ENCODE results near the gene MAGI1.

Gene MAGI1

DNA sequence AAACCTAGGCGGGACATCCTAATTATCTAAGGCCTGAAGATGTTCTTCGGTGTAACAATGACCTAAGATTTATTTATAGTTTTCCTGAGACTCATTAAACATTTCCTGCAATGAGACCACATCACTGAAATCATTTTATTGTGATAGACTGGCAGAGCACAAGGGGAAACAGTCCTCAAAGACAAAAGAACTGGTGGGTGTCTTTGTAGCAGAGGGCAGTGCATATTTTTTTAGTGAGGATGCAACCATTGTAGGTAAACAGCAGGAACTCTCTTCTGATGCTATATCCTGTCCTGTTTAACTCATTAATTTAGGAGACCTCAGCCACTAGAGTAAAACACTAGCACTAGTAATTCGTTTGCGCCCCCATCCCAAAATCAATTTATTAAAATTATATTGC, 100.0 kb downstream of the MAGI1 start:
- no peak for DNase-seq

DNA sequence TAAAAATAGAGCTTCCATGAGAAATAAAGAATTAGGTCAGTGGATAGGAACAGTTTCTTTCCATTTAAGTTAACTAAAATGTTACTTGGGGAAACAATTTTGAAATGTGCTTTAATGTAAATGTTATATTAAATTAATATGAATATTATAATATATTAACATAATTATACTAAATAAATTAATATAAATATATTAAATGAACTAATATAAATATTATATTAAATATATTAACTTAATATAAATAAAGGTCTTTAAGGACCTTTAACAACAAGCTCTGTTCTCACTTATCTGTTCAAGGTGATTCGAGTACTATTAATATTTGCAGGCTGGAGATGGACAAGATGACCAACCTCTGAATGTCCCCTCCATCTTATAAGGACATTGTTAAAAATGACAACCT, 100.6 kb downstream of the MAGI1 start:
- no peak for DNase-seq

DNA sequence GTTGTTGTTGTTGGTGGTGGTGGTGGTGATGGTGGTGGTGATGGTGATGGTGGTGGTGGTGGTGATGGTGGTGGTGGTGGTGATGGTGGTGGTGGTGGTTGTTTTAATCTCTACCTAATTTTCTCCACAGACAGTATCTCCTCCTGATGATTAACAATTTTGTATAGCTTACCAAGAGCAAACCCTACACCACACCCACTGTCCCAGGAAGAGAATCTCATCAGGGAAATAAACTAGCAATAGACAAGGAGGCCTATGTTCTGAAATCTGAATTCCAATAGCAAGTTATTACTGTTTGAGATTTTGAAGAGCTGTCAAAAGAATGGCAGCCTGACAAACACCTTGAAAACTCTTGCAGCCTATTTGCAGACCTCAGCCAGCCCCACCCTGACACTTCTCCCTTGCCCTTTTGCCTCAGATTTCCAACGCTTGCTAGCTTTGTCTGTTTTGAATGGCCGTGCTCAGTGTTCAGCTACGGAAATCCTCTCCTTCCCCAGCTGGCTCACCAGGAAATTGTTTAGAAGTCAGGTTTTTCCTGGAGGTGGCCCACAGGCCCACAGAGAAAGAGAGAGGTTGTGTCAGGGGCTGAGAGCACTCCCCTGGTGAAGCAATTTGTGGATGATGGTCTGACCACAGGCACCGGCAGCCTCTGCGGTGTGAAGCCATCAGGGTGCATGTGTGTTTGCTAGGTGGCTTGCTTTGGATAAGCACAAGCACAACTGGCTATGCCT, 101.6 kb downstream of the MAGI1 start:
- DNase-seq: no peak

DNA sequence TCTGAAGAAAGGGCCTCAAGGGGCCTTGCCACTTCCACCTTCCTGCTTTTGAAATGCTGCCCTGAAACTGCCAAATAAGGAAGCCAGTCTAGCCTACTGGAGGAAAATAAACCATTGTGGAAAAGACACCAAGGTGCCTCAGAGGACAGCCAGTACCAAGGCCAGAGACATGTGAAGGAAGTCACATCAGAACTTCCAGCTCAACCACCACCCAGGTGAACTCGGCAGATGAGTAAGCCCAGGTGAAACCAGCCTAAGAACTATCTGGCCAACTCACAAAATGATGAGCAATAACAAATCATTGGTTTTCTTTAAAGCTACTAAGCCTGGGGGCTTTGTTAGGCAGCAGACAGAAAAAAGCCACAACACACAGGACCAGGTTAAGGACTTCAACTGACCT, 103.0 kb downstream of the MAGI1 start:
- DNase-seq: no peak

DNA sequence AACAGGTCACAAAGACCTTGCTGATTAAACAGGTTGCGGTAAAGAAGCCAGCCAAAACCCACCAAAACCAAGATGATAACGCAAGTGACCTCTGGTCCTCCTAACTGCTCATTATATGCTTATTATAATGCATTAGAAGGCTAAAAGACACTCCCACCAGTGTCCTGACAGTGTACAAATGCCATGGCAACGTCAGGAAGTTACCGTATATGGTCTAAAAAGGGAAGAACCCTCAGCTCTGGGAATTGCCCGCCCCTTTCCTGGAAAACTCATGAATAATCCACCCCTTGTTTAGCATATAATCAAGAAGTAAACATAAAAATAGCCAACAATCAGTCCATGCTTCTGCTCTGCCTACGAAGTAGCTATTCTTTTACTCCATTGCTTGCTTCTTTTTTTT, 108.1 kb downstream of the MAGI1 start:
- DNase-seq: no peak

DNA sequence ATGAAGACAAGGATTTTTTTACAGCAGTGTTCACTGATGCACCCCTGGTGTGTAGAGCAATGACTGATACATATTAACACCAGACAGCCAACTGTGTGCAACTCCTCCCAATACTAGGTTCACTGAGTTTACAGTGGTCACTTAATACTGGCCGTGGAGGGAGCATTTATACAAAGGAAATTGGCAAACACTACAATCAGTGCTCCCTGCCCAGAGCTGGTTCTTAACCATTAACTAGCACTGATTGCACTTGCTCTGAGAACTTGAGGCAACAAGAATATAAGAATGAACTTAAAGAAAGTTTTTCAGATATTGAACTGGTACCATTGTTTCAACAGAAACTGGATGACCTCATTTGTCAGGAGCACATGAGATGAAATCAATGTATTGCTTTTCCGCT, 110.6 kb downstream of the MAGI1 start:
- DNase-seq: no peak

DNA sequence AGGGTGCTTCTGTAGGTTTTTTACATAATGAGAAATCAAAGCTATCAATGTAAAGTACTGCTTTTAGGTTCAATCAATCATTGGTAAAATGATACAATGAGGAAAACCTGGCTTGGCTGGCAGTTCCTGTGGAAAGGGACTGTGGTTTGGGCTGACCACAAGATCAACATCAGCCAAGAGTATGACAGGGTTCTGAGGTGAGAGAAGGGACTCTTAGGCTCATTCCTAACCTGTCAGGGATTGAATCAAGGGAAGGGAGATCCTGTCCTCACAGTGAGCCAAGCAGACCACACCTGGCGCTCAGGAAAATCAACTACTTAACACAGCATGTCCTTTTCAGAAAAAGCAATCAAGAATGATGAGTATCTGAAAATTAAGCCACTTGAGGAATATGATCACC, 111.1 kb downstream of the MAGI1 start:
- no peak for DNase-seq

DNA sequence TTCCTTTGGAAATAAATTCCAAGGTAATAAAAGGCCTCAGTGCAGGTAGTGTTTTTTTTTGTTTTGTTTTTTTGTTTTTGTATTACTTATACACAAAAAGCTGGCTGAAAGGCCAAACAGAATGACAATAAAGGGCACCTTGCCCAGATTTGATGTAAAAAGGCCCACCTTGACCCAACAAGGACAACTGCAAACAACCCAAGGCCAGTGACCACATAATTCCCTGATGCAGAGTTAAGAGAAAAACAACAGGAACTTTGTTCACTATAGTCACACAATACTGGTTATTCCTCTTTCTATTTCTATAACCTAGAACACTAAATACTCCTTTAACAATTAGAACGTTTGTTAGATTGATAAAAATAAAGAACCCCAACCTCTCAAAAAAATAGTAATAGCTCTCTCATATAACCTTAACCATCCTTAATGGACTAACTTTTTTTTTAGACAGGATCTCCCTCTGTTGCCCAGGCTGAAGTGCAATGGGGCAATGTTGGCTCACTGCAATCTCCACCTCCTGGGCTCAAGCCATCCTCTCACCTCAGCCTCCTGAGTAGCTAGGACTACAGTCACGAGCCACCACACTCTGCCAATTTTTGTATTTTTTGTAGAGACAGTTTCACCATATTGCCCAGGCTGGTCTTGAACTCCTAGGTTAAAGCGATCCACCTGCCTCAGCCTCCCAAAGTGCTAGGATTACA, 113.3 kb downstream of the MAGI1 start:
- DNase-seq: no peak

DNA sequence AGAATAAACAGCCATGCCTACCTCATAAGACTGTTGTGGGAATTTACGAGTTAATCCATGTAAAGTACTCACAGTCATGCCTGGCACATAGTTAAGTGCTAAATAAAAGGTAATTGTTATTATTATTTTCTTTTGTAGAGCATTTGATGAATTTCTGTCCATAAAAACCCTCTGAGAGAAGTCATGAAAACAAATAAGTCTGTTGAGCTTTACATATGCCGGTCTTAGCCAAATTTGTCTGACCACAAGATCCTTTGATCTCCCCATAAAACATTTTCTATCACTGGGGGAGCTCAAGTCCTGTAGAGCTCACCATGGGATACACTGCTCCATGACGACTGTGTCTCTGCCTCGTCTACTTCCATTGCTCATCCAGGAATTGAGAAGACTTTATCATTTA, 114.0 kb downstream of the MAGI1 start:
- DNase-seq: no peak

DNA sequence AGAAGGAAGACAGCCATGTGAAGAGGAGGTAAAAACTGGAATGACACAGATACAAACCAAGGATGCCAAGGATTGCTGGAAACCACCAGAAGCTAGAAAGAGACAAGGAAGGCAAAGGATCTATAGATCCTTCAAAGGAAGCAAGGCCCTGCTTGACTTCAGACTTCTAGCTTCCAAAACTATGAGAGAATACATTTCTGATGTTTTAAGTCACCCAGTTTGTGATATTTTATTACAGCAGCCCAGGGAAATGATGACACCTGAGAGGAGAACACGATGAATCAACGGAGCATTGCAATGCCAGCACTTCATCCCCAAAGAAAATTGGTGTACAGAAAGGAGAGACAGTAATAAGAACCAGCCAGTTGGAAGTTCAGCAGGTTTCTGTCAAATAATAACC, 116.3 kb downstream of the MAGI1 start:
- DNase-seq: no peak

DNA sequence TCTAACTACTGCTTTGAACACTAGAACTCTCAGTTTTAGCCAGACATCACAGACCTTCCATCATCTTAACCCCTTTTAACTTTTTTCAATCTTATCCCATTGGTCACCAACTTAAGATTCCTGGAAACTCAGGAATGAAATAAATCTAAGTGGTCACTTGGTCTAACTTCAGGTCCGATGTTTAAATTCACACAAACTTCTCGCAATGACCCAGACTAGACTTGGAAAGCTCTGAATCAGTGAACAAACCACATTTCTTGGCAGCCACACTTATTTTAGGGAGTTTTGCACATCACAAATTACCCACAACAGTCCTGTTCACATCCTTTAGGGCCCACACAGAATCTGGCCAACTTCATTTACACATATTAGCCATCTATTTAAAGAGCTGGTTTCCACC, 118.9 kb downstream of the MAGI1 start:
- no peak for DNase-seq

DNA sequence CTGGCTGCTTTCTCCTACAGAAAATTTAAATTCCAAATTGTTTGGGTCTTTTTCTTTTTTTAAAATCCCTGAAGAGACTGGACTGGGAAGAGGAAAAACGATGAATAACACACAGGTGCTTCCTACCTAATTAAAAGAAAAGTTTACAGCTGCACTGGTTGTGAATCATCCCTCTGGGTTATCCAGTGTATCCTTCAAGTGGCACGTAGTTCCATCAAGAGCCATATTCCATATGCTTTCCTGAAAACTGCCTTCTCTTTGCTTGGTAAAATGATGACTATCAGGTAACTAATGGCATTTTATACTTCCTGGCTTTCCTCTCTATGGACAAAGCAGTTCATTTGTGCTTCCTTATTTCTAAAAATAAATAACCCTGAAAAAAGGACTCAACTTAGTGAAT, 123.2 kb downstream of the MAGI1 start:
- DNase-seq: no peak

DNA sequence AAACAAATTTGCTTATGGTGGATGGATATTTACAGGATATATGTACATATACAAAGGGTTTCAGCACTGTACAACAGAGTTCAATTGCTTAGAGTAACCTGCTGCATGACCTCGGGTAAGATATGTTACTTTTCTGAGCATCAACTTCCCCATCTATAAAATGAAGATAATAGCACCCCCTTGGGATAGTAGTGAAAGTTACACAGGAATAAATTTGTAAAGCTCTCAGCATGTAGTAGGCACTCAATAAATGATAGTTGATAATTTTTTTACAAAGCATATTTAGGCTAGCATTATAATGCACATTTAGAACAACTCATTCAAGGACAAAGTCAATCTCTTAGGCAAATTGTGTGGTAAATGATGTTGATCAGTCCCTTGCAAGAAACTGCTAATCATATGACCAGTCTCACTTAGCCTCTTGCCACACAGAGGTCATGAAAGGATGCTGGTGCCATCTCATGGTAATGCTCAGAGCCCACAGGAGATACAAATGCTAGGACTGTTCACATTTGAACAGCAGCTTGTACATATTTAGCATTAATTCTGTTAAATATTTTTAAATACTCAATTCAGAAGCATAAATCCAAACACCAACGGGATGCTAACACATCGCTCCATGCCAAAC, 123.9 kb downstream of the MAGI1 start:
- no peak for DNase-seq

DNA sequence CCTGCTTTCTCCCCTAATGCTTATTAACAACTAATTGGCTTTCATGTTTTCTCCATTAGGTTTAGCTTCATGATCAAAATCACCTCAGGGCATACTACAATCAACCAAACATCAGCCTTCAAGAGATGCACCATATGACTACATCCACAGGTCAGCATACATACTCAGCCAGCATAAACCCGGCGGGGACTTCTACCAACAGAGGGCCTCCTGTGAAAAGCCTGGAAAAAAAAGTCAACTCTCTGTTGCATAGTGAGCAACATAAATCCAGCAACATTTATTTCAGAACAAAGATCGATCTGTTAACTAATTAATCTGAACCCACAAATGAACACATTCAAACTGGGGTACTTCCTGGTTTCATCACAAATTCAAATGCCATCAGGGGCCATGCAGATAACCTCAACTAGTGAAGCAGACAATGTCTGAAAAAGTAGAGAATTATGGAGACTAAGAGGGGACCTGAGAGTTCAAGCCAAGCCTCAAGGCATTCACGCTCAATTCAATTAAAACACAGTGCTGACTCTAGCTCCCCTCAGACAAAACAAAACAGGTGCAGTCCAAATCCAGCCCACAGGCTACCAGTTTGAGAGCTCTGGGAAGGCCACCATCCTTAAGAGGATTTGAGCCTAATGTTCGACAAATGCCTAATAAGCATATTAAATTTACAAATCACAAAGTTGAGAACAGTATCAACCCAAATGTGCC, 124.5 kb downstream of the MAGI1 start:
- no peak for DNase-seq

DNA sequence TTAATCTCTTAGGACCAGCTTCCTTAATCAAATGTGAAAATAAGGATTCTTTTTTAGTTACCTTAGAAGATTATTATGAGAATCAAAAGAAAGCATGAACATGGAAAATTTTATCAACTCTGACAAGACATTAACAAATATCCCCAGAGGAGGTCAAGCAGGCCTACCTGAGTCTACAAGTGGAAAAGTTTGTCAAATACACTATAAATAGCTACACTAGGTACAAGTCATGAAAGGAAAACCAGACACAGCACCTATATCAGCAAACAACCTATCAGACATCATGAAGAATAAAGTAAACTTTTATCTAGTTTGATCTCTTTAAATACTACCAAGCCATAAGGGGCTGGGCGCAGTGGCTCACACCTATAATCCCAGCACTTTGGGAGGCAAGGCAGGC, 126.1 kb downstream of the MAGI1 start:
- DNase-seq: no peak

DNA sequence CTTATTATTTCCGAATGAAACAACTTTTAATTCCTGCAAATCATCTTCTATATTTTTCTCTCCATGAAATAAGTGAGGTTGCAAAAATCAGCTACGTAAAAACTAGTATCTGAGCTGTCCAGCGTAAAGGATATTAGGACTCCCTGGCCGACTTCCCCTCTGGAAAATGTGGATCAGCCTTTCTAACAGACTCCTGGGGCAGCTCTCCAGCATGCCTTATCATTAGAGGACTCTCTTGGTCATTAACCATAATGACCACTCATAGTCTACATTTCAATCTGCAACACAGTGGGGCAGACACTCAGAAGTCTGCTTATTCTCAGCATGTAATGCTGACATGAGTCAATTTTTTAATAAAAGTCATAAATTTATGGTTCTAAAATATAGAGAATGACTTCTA, 130.1 kb downstream of the MAGI1 start:
- DNase-seq: no peak

DNA sequence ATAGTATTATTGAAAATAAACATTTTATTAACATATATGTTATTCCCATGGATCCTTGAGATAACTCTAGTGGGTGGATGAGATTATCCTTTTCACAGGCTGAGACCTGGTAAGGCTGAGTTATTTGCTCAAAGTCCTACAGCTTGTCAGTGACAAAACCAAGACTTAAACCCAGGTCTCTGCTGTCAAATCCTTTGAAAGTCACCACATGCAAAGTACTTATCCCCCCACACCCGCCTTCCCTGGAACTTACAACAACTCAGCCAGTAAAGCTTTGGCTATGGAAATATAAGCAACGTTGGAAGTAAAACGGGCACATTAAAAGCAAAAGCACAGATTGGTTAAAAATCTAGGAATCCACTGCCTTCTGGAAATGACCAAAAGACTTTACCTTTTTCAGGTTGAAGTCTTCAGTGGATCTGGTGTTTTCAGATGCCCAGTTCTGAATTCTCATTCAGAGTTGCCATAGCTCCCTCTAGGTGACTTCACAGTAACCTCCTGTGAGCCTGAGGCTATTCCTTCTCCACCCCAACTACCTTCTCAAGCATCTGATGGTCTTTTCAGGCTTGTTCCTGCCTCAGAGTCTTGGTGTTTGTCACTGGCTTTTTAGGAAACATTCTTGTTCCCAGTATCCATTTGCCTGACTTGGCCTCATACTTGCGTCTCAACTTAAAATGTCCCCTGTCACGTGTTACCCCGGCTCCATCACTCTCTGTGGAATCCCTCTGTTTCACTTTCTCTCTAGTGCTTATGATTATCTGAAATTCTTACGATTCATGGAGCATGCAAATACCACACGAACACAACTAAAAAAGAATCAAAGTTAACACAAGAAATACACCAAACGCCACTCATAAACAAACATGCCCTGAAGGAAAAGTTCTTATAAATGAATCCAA, 131.2 kb downstream of the MAGI1 start:
- no peak for DNase-seq

DNA sequence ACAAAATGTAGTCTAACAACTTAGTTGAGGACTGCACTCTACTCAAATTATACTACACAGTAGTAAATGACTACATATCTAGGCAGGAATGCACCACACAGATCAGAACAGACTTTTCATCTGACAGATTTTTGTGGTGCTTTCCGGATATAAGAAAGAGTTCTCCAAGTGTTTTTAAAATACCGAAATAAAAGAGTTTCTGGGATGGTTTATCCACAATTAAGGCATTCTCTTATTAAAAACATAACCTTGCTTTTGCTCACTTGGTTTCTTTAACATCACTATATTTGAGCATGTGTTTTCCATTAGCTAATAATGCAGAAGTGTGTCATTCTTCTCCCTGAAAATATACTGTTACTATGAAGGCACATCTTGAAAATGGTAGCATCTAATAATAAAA, 132.9 kb downstream of the MAGI1 start:
- DNase-seq: no peak

DNA sequence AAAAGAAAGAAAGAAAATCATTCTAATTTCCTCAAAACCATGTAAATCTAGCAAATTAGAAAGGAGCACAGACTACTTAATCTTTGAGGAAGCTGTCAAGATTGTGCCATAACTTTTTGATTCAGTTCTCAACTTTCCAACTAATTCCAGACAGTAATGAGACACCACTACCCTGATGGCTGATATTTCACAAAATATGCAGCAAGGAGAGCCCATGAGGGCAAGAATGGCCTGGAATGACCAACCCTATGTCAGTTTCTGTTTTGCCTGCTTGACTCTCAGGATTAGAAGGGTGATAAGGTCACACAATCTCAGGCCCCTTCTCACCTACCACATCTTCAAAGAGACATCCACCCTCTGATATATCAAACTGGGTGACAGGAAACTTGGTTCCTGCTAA, 134.7 kb downstream of the MAGI1 start:
- DNase-seq: no peak

DNA sequence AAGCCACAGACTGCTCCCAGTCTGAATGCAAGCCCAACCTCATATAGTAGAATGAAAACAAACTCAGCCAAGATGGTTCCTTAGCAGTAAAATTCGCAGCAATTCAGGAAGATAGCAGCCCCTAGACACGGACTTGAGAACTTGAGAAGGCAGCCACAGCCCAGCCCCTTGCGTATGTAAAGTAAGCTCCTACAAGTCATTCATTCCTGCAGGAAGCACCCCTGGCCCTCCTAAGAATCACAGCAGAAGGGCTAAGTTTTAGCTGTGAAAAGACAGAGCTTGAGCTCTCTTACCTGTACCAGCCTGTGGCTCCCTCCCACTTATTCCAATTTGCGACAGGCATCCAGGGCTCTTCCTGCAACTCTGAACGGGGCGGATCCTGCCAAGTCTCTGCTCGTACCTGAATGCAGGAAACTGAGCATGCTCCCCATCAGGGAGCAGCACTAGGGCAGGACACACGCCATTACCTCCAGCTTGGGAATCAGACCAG, 136.4 kb downstream of the MAGI1 start:
- no peak for DNase-seq

DNA sequence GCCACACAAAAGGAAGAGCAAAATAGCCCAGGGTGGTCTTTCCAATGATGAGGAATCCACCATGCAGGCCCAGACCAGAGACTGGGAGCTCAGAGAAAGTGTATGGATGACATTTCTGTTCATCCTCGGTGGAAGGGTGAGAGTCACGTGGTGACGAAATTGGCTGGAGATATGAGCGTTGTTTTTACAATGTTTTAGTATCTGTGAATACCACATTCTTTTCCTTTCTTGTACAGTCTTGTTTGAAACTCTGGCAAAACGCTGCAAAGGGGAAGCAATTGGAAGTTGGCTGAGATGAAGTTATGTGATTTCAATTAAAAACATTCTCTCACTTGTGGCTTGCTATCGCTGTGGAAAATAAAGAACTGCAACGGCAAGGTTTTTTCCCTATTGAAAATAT, 137.5 kb downstream of the MAGI1 start:
- DNase-seq: no peak

DNA sequence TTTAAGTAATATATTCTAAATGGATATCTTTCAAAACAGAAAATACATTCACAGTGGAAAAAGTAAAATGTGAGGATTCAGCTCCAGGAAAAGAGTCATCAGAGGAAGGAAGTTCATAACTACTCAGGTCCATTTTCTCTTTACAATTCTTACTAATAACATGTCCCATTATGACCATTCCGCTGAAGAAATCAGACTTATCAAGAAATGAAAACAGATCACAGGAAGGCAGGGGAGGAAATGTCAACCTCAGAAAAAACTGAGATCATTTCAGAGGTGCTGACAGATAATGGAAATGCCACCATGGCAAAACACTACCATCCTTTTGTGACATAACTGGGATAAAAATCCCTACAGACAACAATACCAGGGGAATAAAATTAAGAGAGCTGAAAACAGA, 139.5 kb downstream of the MAGI1 start:
- DNase-seq: no peak

DNA sequence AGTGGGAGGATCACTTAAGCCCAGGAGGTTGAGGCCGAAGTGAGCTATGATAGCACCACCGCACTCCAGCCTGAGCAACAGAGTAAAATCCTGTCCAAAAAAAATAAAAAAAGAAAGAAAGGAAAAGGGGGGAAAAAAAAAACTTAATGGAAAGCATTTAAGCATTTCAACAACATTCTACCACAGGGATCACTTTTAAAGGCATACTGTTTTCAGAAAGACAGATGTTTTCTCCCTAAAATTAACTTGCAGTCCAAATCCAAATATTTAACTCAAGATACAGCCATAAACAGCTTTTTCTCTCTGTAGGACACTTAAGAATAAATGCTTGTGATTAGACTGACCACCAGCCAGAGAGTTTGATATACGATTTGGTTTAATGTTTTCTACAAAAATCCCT, 141.0 kb downstream of the MAGI1 start:
- DNase-seq: no peak

Measured in activated T-cell treated with anti-CD3 and anti-CD28 coated beads for 4 hours (primary cell).